Hepatocyte (in vitro differentiated cells): Measurements from ENCODE around the gene S100A6. TPM values are rescaled to one million over a fixed set of nuclear protein-coding genes. Genes with fewer than 3 reads are reported as not detected.

Experiments used
- DNase-seq: peaks from one replicate; pipeline ENCODE4 v3.0.0-alpha.2; 2016; ENCODE audit warnings: low spot score
- H2AFZ ChIP-seq: fragments of 200-600 bp; sonication (generic); 2 replicates; pipeline ENCODE4 v1.6.0; 2016; ENCODE audit warnings: antibody characterized with exemption, mild to moderate bottlenecking
- H3K27ac ChIP-seq: fragments of 200-600 bp; sonication (generic); 2 replicates; pipeline ENCODE4 v1.5.1; 2016; ENCODE audit warnings: mild to moderate bottlenecking
- H3K27me3 ChIP-seq: fragments of 200-600 bp; sonication (generic); 2 replicates; pipeline ENCODE4 v1.6.1; 2016
- H3K36me3 ChIP-seq: fragments of 200-600 bp; sonication (generic); replicated peaks from 2 replicates; pipeline ENCODE4 v1.5.1; 2016; ENCODE audit warnings: low read depth; ENCODE audit not compliant: insufficient read depth
- H3K4me1 ChIP-seq: fragments of 200-600 bp; sonication (generic); 2 replicates; pipeline ENCODE4 v1.5.1; 2016; ENCODE audit warnings: mild to moderate bottlenecking, moderate library complexity; ENCODE audit not compliant: insufficient read depth
- H3K4me2 ChIP-seq: fragments of 200-600 bp; sonication (generic); 2 replicates; pipeline ENCODE4 v1.6.0; 2016
- H3K4me3 ChIP-seq: fragments of 200-600 bp; sonication (generic); 2 replicates; pipeline ENCODE4 v1.5.1; 2016; ENCODE audit warnings: mild to moderate bottlenecking
- H3K79me2 ChIP-seq: fragments of 200-600 bp; sonication (generic); 2 replicates; pipeline ENCODE4 v1.6.0; 2017; ENCODE audit warnings: mild to moderate bottlenecking
- H3K9me2 ChIP-seq: fragments of 200-600 bp; sonication (generic); replicated peaks from 2 replicates; pipeline ENCODE4 v1.6.0; 2017; ENCODE audit warnings: mild to moderate bottlenecking; ENCODE audit not compliant: insufficient read depth
- H3K9me3 ChIP-seq: fragments of 200-600 bp; sonication (generic); 2 replicates; pipeline ENCODE4 v1.5.1; 2016; ENCODE audit warnings: low read depth, mild to moderate bottlenecking
- H4K20me1 ChIP-seq: fragments of 200-600 bp; sonication (generic); 2 replicates; pipeline ENCODE4 v1.6.0; 2016; ENCODE audit warnings: mild to moderate bottlenecking; ENCODE audit not compliant: insufficient read depth, poor library complexity, severe bottlenecking
- CTCF ChIP-seq: fragments of 200-600 bp; sonication (generic); IDR thresholded peaks from 2 replicates; pipeline ENCODE4 v1.5.1; 2016; ENCODE audit warnings: antibody characterized with exemption, mild to moderate bottlenecking; ENCODE audit not compliant: poor library complexity
- EZH2 ChIP-seq: fragments of 200-600 bp; sonication (generic); IDR thresholded peaks from 2 replicates; pipeline ENCODE4 v1.6.1; 2016; ENCODE audit warnings: antibody characterized with exemption, mild to moderate bottlenecking, borderline replicate concordance
- EZH2phosphoT487 ChIP-seq: fragments of 200-600 bp; sonication (generic); IDR thresholded peaks from one replicate; pipeline ENCODE4 v1.6.1; 2018; ENCODE audit warnings: antibody characterized with exemption, mild to moderate bottlenecking, low read depth, moderate library complexity; ENCODE audit not compliant: unreplicated experiment, severe bottlenecking
- WGBS: methylation state at CpG from one replicate; pipeline ENCODE4 v1.1.6; 2016; ENCODE audit warnings: low lambda C conversion rate; ENCODE audit errors: missing lambda C conversion rate; 5-methylcytosine and 5-hydroxymethylcytosine counted together
- polyA plus RNA-seq: library from polyadenylated mRNA; unstranded; fragments of >200 nt; fragmentation: Nextera tagmentation; extraction: Ambion mirVana; gene quantifications from 2 replicates; pipeline ENCODE4 v1.2.1, GENCODE V29; 2016
- total RNA-seq: library from RNA; depleted of rRNA; stranded (reverse); fragments of >200 nt; gene quantifications from 2 replicates; pipeline ENCODE4 v1.2.3, GENCODE V29; 2014

S100A6 gene
- total and polyA plus RNA-seq, 2 experiments from 2014 or later: 173 to 657 TPM

GRCh38 chr1:153527683-153528040 lies 8.1 kb downstream of the S100A6 start:
- no peaks in the 10 kb centered on the region for H4K20me1 ChIP-seq

GRCh38 chr1:153527023-153527682 lies 8.6 kb downstream of the S100A6 start:
- Histone ChIP-seq H3K79me2 (no peaks in the 10 kb centered on the region), H4K20me1 (no peaks in the 10 kb centered on the region), H3K4me1 (peaks cover 6% of the 10 kb centered on the region), H3K36me3 (no peaks in the 10 kb centered on the region), H3K9me2 (no peaks in the 10 kb centered on the region), H3K27ac (no peak overlapping the region), H3K27me3 (no peaks in the 10 kb centered on the region), H3K4me2 (no peak overlapping the region), H3K4me3 (no peak overlapping the region), H2AFZ (no peak overlapping the region), H3K9me3 (no peaks in the 10 kb centered on the region)
- DNase-seq: no peak
- TF ChIP-seq EZH2phosphoT487: no peak
- no peak for TF ChIP-seq CTCF
- TF ChIP-seq EZH2: no peak
- 83% methylated on average over 8 of the region's 8 CpGs for WGBS

More at GRCh38 chr1:153527683-153528040, 8.1 kb downstream of the S100A6 start:
- DNase-seq: no peak
- no peak overlapping the region for H2AFZ ChIP-seq
- no peaks in the 10 kb centered on the region for H3K27me3 ChIP-seq
- H3K36me3 ChIP-seq: no peaks in the 10 kb centered on the region
- H3K79me2 ChIP-seq: no peaks in the 10 kb centered on the region
- H3K9me2 ChIP-seq: no peaks in the 10 kb centered on the region
- TF ChIP-seq EZH2phosphoT487: no peak
- TF ChIP-seq CTCF: no peak
- TF ChIP-seq EZH2: no peak
- H3K4me2 ChIP-seq: no peak overlapping the region
- H3K4me1 ChIP-seq: peaks cover 11% of the 10 kb centered on the region
- no peaks in the 10 kb centered on the region for H3K9me3 ChIP-seq
- H3K27ac ChIP-seq: no peak overlapping the region
- H3K4me3 ChIP-seq: no peak overlapping the region
- 70% methylated on average over 5 of the region's 5 CpGs for WGBS

GRCh38 chr1:153526132-153526543 lies 9.7 kb downstream of the S100A6 start:
- peaks cover 3% of the 10 kb centered on the region for H3K4me1 ChIP-seq
- TF ChIP-seq EZH2 (no peak), EZH2phosphoT487 (no peak), CTCF (no peak)
- H4K20me1 ChIP-seq: no peaks in the 10 kb centered on the region
- 55% methylated on average over 8 of the region's 8 CpGs for WGBS
- no peaks in the 10 kb centered on the region for H3K36me3 ChIP-seq
- no peak overlapping the region for H3K27ac ChIP-seq
- H3K4me3 ChIP-seq: no peak overlapping the region
- H2AFZ ChIP-seq: no peak overlapping the region
- no peak overlapping the region for H3K4me2 ChIP-seq
- no peaks in the 10 kb centered on the region for H3K27me3 ChIP-seq
- no peaks in the 10 kb centered on the region for H3K79me2 ChIP-seq
- H3K9me3 ChIP-seq: no peaks in the 10 kb centered on the region
- H3K9me2 ChIP-seq: no peaks in the 10 kb centered on the region
- DNase-seq: no peak
